GM18867 (cell line): ENCODE results near the gene CUL9.

Experiments used
- ATAC-seq: cut with Tn5 transposase; IDR thresholded peaks from one replicate; pipeline ENCODE4 v1.9.1; 2021; ENCODE audit warnings: mild to moderate bottlenecking, moderate library complexity; ENCODE audit not compliant: unreplicated experiment

CUL9 gene

DNA sequence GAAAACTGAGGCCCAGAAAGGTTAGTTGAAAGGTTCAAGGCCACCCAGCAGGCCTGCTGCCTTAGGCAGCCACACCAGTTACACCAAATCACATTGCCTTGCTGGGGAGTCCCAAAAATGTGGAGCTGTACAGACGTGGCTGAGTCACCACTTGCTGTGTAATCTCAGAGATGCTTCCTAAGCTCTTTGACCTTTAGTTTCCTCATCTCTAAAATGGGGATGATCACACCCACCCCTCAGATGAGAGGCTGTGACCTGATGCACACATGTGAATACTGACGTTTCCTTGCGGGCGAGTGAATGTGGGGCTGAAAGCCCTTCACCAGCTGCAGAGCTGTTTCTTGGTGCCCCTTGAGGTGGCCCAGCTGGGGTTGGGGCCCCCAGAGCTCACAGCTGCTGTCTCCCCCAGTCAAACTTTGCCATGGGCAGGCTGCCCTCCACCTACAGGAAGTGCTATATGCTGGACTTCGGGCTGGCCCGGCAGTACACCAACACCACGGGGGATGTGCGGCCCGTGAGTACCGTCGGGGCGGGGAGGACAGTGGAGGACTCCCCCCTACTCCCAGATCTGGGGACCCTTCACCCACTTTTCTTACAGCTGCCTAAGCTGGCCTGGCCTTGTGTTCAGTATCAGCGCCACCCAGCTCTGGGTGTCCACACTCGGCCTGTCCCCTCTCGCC lies 72.3 kb downstream of the CUL9 start:
- ATAC-seq: no peak

DNA sequence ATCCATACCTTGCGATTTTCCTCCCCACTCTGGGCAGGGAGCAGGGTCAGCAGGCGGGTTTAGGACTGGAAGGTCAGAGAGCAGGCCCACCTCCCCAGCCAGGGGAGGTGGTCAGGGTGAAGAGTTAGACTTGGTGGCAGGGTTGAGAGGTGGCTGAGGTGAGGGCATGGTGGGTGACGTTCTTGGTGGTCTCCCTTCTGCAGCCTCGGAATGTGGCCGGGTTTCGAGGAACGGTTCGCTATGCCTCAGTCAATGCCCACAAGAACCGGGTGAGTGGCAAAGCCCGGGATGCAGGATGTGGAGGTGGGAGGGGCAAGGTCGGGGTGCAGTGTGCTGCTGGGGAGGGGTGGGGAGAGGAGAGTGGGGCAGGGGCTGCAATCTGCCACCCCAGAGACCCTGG lies 72.8 kb downstream of the CUL9 start:
- no peak for ATAC-seq

DNA sequence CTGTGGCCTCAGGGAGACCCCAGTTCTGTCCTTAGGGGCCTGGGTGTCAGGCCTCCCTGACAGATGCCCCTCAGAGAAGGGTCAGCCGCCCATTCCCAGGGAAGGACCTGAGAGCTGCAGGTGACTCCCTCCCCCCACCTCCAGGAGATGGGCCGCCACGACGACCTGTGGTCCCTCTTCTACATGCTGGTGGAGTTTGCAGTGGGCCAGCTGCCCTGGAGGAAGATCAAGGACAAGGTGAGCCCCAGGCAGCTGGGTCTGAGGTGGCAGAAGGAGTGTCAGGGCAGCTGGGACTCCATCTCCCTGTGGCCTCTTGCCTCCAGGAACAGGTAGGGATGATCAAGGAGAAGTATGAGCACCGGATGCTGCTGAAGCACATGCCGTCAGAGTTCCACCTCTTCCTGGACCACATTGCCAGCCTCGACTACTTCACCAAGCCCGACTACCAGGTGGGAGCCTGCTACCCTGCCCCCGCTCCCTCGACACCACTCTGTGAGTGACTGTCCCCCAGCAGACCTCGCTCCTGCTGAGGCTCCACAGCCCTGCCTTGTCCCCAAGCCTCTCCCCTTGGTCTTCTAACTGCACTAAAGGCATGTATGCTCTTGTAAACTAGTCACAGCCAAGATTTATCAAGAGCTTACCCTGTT lies 73.5 kb downstream of the CUL9 start:
- no peak for ATAC-seq

DNA sequence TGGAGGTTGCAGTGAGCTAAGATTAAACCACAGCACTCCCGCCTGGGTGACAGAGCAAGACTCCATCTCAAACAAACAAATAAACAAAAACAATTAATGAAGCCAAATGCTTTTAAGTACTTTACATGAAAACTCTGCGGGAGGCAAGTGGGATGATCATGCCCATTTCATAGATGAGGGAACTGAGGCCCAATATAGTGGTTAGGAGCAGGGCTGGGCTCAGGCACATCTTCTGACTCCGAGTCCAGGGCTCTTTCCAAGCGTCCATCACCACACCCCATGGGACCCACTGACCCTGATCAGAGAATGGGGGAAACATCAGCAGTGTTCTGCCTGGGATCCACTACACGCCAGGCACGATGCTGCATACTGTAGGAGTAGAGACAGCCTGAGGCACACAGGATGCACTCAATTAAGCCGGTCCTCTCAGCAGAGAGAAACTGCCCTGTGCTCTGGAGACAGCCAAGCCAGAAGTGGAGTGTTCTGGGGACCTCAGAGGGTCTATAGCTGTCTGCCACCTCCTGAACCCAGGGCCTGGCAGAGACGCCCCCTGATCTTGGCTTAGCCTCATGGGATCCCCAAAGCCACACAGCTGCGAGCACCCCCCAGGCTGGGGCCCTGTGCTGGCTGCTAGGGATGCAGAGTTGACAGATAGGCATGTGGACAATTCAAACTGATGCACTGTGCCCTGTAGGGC lies 74.8 kb downstream of the CUL9 start:
- ATAC-seq: no peak

GRCh38 chr6:43257367-43258145 lies 75.6 kb downstream of the CUL9 start:
- ATAC-seq: no peak

DNA sequence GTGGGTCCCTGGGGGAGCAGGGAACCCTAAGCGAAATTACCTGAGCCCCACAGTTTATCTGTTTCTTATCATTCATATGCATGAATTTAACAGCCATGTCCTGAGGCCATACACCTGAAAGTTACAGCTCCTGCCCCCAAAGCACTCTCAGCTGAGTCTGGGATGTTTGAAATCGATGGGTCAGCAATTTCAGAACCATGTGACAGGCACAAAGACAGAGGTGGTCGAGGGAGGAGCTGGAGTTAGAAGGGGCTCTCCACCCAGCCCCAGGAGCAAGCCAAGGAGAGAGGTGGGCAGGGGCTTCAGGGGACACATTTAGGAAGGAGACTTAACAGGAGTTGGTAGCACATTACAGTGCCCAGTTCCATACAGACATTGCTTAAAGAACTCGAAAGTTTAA lies 76.2 kb downstream of the CUL9 start:
- ATAC-seq: no peak

- ATAC-seq: no peak
These were observed 77.1 kb downstream of the CUL9 start for GRCh38 chr6:43258807-43259686.

DNA sequence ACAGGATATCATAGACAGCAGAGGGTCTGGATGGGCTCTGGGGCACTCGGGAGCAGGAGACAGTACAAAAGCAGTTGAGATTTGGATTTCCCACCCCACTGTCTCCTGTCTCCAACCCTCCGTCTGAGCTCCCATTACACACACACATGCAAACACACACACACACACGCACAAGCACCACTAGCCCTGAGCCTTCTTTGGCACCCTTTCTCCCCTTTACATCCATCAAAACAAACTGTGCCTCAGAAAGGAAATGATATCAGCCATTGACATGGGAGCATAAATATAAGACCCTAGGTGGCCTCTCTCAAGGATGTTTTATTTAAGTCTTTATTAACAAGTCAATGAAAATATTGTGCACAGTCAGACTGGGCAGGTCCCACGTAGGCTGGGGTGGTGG lies 78.8 kb downstream of the CUL9 start:
- no peak for ATAC-seq

DNA sequence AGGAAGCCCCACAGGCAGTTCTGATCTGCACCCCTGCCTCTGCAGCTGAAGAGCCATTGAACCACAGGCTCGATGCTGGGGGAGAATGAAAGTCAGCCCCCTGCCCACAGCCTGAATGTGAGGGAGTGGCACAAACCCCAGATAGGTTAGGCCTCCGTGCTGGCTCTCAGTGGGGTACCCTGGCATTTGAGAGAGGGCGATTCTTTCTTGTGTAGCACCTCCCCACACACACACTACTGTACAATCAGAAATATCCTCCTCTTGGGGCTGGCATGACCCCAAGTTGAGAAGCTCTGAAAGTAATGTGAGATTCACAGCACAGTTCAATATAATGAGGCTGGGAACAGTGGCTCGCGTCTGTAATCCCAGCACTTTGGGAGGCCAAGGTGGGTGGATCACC lies 79.2 kb downstream of the CUL9 start:
- no peak for ATAC-seq

DNA sequence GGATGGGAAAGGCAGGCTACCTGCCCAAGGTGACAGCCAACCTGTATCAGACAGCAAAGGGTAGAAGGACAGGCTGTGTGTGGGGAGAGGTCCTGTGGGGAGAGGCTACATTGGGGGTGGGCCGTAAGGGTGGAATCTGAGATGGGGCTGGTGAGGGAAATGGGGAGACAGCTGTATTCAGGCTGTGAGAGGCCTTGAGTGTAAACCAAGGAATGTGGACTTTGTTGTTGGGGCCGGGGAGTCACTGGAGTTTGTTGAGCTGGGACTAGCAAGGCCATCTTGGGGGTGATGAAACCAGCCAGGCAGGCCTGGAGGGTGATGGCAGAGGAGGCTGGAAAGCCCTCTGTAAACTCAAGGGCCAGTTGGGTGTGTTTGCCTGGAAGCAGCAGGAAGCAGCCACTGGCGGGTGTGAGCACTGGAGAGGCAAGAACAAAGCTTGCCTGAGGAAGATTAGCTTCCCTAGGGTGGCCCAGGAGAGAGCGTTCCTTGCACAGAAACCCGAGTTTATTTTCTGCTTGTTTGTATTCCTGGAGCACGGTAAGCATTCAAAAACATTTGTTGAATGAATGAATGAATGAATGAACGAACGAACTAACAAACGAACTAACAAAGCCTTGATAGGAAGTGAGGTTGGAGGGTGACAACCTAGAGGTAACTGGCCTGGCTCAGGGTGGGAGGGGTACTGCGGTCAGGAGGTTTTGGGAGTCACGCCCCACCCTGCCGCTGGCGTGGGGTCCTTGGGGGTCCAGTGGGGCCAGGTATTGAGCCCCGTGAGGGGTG lies 80.2 kb downstream of the CUL9 start:
- ATAC-seq: no peak

GRCh38 chr6:43262780-43263313 lies 80.9 kb downstream of the CUL9 start:
- ATAC-seq: no peak

DNA sequence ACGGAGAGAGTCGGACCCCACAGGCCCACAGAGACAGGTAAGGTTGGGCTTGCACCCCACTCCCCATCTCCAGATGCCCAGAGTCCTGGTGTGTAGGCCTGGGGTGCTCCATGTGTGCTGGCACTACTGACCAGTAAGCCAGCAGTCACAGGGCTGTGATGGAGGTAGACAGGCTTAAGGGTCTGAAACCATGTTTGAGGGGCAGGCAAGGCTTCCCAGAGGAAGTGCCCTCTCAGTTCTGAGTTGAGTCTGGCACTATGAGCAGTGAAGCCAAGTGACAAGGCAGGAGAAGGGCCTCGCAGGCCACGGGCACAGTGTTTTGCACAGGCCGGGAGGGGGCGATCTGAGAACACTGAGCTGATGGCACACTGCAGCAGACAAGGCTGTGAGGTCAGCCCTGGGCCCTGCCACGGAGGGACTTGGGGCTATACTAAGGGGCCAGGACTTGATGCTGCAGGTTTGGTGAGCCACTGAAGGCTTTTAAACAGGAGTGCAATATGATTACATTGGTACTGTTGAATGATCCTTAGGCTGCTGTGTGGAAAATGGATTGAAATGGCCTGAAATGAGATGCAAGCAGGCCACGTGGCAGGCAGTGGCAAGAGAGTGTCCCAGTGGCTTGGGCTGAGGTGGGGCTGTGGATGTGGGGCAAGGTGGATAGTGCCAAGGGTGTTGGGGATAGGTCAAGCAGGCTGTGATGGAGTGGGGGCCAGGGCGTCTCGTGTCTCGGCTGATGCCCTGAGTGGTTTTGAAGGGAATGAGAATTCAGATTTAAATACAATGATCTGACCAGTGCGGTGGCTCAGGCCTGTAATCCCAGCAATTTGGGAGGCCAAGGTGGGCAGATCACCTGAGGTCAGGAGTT lies 81.5 kb downstream of the CUL9 start:
- ATAC-seq: peak; percentile 71

DNA sequence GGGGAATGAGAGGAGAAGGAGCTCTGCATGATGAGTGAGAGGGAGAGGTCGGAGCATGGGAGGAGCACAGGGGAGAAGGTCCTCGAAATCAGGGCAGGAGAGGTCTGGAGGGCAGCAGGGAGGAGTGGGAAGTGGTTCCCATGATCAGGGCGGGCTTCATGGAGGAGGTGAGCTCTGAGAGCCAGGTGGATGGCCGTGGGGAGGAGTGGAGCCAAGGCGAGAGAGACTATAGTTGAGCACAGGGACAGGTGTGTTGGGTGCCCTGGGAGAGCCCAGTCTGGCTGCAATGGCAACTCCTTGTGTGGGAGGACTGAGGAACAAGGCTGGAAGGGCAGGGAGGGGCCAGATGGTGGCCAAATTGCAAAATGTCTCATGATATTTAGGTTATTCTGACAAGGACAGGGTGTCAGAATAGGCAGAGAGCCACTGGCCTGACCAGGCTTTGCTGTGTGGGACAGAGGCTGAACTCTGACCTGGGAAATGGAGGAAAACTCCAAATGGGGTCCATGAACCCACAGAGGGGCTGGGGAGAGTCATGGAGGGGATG lies 82.7 kb downstream of the CUL9 start:
- no peak for ATAC-seq

- ATAC-seq: no peak
These were observed 83.6 kb downstream of the CUL9 start for GRCh38 chr6:43265564-43265963.

- no peak for ATAC-seq
These were observed 85.8 kb downstream of the CUL9 start for GRCh38 chr6:43267619-43268354.

DNA sequence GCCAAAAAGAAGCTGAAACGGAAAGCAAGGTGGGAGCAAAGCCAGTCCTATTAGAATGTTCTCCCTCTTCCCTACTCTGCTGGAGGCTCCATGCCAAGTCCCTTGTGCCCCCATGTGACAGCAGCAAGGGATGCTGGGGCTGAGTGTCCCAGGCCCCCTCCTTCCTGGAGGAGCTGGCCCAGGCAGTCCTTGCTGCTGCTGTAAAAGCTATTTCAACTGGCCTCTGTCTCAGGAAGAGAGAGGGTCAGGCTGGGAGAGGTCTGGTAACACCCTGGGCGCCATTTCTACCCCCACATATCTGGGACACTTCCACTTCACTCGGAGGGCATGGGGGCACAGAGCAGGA lies 86.3 kb downstream of the CUL9 start:
- ATAC-seq: no peak

- ATAC-seq: no peak
These were observed 86.8 kb downstream of the CUL9 start for GRCh38 chr6:43268782-43269272.
